PC-3 (cell line): ENCODE measurements around the gene HLTF. TPM values are rescaled to one million over a fixed set of nuclear protein-coding genes. Genes with fewer than 3 reads are reported as not detected.

Experiments used
- ATAC-seq: fragments of 200-7000 bp; cut with Tn5 transposase; 2 replicates; pipeline ENCODE4 v1.9.1; 2020; ENCODE audit warnings: mild to moderate bottlenecking, moderate library complexity
- BruUV-seq: library from RNA; stranded (reverse); fragments of 400-500 nt; replicated peaks from 2 replicates; lab custom pipeline; 2021; lab: Mats Ljungman, UMichigan
- CTCF ChIA-PET: fragments of 300-600 bp; sonication (Branson Sonifier 250); formaldehyde crosslinking; loops from one replicate; lab custom pipeline; 2022; ENCODE audit warnings: antibody characterized with exemption; lab: Charles Lee
- POLR2A ChIA-PET: fragments of 300-600 bp; sonication (Branson Sonifier 250); formaldehyde crosslinking; loops from one replicate; lab custom pipeline; 2022; ENCODE audit warnings: antibody characterized with exemption; ENCODE audit not compliant: unreplicated experiment; lab: Charles Lee
- DNase-seq: peaks from one replicate; pipeline ENCODE4 v3.0.0-alpha.2; 2015
- H2AFZ ChIP-seq: fragments of 300-600 bp; sonication (generic); 2 replicates; pipeline ENCODE4 v1.6.0; 2016; ENCODE audit warnings: antibody characterized with exemption, low read length
- H3F3A ChIP-seq: fragments of 300-600 bp; sonication (generic); one replicate; pipeline ENCODE4 v1.6.0; 2017; ENCODE audit warnings: antibody characterized with exemption, low read length, control low read depth, mild to moderate bottlenecking; ENCODE audit not compliant: unreplicated experiment
- H3K27ac ChIP-seq: fragments of 300-600 bp; sonication (generic); 2 replicates; pipeline ENCODE4 v1.5.1; 2016; ENCODE audit warnings: mild to moderate bottlenecking, low read length
- H3K27me3 ChIP-seq: fragments of 300-600 bp; sonication (generic); 2 replicates; pipeline ENCODE4 v1.6.1; 2016; ENCODE audit warnings: low read length, mixed read lengths
- H3K36me3 ChIP-seq: fragments of 300-600 bp; sonication (generic); 2 replicates; pipeline ENCODE4 v1.6.1; 2016; ENCODE audit warnings: low read depth, mixed run types, low read length, mixed read lengths
- H3K4me1 ChIP-seq: fragments of 300-600 bp; sonication (generic); 2 replicates; pipeline ENCODE4 v1.5.1; 2016; ENCODE audit warnings: low read length; ENCODE audit not compliant: insufficient read depth
- H3K4me2 ChIP-seq: fragments of 300-600 bp; sonication (generic); 2 replicates; pipeline ENCODE4 v1.6.0; 2016; ENCODE audit warnings: low read length
- H3K4me3 ChIP-seq: fragments of 300-600 bp; sonication (generic); 2 replicates; pipeline ENCODE4 v1.5.1; 2016; ENCODE audit warnings: mild to moderate bottlenecking, low read length, mixed read lengths
- H3K79me2 ChIP-seq: fragments of 300-600 bp; sonication (generic); 2 replicates; pipeline ENCODE4 v1.6.1; 2017; ENCODE audit warnings: low read length, mixed read lengths
- H3K9ac ChIP-seq: fragments of 300-600 bp; sonication (generic); 2 replicates; pipeline ENCODE4 v1.6.0; 2016; ENCODE audit warnings: mild to moderate bottlenecking, low read length
- H3K9me2 ChIP-seq: fragments of 300-600 bp; sonication (generic); replicated peaks from 2 replicates; pipeline ENCODE4 v1.6.1; 2016; ENCODE audit warnings: mixed run types, low read length, mixed read lengths
- H3K9me3 ChIP-seq: fragments of 300-600 bp; sonication (generic); 2 replicates; pipeline ENCODE4 v1.6.1; 2016; ENCODE audit warnings: low read length, mixed read lengths
- H4K20me1 ChIP-seq: fragments of 300-600 bp; sonication (generic); 2 replicates; pipeline ENCODE4 v1.6.1; 2016; ENCODE audit warnings: low read length, mixed read lengths
- EZH2 ChIP-seq: fragments of 300-600 bp; sonication (generic); IDR thresholded peaks from one replicate; pipeline ENCODE4 v1.6.1; 2017; ENCODE audit warnings: antibody characterized with exemption, mild to moderate bottlenecking, low read length; ENCODE audit not compliant: unreplicated experiment
- EZH2phosphoT487 ChIP-seq: fragments of 300-600 bp; sonication (generic); IDR thresholded peaks from 2 replicates; pipeline ENCODE4 v1.6.1; 2018; ENCODE audit warnings: mild to moderate bottlenecking, antibody characterized with exemption, low read length, borderline replicate concordance
- intact Hi-C: fragments of 100-400 bp; cut with micrococcal nuclease; formaldehyde crosslinking; loops from 2 replicates; pipeline ENCODE4 v1.9.0; 2023
- total RNA-seq: library from RNA; depleted of rRNA; stranded (reverse); fragments of >200 nt; gene quantifications from 2 replicates; pipeline ENCODE4 v1.2.3, GENCODE V29; 2014
- TF ChIP-seq, protein P1 (sequence below): fragments of 300-600 bp; sonication (generic); conservative IDR thresholded peaks from 2 replicates; pipeline ENCODE4 v1.5.1; 2017; ENCODE audit warnings: antibody characterized with exemption, low read depth, mild to moderate bottlenecking, low read length

Gene HLTF
- total RNA-seq, 1 experiment from 2014 or later, result 43.3 TPM

DNA sequence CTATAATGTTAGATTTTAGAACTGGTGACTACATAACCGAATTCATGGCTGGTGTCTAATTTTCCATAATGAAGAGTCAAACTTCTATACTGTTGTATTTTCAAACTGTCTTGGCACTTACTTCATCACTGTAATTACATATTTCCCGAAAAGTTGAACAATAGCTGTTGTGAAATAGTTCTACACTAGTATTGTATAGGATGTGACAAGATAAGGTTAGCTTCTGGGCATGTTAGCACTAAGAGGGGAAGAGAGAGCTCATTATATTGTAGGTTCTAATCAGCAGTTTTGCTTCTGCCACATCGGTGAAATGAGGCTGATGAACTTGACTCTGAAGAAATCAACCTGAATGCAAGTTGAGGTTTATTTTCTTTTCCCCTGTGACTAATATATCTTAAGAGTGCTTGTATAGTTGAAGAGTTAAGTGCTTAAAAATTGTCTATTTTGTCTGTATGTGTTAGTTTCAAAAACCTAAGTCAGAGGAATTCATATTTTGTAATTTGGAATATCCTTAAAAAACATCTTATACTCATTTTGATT lies 86.1 kb downstream of the HLTF start:
- POLR2A ChIA-PET, result interaction anchor here (0.5 kb wide), 1 partner anchor 27 kb away, joined by 7 read pairs; no protein-coding TSS in a partner anchor
- CTCF ChIA-PET, result no interaction called here
- Histone ChIP-seq H3K4me3 (no peak overlapping the region), H3K9me2 (no peaks in the 10 kb centered on the region), H3K79me2 (no peaks in the 10 kb centered on the region), H3K27ac (no peak overlapping the region), H3K36me3 (no peaks in the 10 kb centered on the region; the same call in 1 of the 2 replicates), H3K4me2 (no peak overlapping the region), H3K9me3 (no peaks in the 10 kb centered on the region), H2AFZ (no peak overlapping the region), H3K4me1 (peaks cover 18% of the 10 kb centered on the region), H4K20me1 (no peaks in the 10 kb centered on the region), H3F3A (no peaks in the 10 kb centered on the region), H3K27me3 (no peaks in the 10 kb centered on the region), H3K9ac (no peak overlapping the region)
- no TSS peak for BruUV-seq
- intact Hi-C loops, result no loop called here
- no peak for DNase-seq
- ATAC-seq, result no peak
- no peak for TF ChIP-seq EZH2
- TF ChIP-seq, protein P1, sequence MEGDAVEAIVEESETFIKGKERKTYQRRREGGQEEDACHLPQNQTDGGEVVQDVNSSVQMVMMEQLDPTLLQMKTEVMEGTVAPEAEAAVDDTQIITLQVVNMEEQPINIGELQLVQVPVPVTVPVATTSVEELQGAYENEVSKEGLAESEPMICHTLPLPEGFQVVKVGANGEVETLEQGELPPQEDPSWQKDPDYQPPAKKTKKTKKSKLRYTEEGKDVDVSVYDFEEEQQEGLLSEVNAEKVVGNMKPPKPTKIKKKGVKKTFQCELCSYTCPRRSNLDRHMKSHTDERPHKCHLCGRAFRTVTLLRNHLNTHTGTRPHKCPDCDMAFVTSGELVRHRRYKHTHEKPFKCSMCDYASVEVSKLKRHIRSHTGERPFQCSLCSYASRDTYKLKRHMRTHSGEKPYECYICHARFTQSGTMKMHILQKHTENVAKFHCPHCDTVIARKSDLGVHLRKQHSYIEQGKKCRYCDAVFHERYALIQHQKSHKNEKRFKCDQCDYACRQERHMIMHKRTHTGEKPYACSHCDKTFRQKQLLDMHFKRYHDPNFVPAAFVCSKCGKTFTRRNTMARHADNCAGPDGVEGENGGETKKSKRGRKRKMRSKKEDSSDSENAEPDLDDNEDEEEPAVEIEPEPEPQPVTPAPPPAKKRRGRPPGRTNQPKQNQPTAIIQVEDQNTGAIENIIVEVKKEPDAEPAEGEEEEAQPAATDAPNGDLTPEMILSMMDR, result no peak
- no peak for TF ChIP-seq EZH2phosphoT487

DNA sequence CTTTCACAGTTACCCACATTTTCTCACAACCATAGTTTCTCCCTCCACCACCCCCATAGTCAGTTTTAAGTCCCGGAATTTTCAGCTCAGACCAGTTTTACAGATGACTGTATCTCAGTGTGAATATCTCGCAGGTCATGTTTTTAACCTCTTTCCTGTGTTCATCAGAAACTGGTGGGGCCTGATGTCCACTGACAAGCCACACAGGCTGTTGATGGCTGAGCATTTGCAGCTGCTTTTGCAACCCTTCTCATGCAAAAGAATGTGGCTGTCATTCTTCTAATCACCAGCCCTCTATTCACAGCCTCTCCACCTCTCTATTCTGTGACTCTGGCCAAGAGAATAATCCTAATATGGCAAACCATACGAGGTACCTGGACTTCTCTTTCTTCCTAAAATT lies 86.5 kb downstream of the HLTF start:
- Histone ChIP-seq H3K4me3 (no peak overlapping the region), H3K4me1 (peaks cover 14% of the 10 kb centered on the region), H3K9me3 (no peaks in the 10 kb centered on the region), H3K27ac (no peak overlapping the region), H3K9ac (no peak overlapping the region), H2AFZ (no peak overlapping the region), H3K4me2 (no peak overlapping the region), H3K27me3 (no peaks in the 10 kb centered on the region), H4K20me1 (no peaks in the 10 kb centered on the region), H3F3A (no peaks in the 10 kb centered on the region), H3K36me3 (no peaks in the 10 kb centered on the region; the same call in 1 of the 2 replicates), H3K79me2 (no peaks in the 10 kb centered on the region), H3K9me2 (no peaks in the 10 kb centered on the region)
- intact Hi-C loops, result no loop called here
- CTCF ChIA-PET, result no interaction called here
- no peak for TF ChIP-seq EZH2
- TF ChIP-seq, protein P1, result no peak
- TF ChIP-seq EZH2phosphoT487, result no peak
- POLR2A ChIA-PET, result no interaction called here
- ATAC-seq (no peak), DNase-seq (no peak)
- BruUV-seq, result no TSS peak

DNA sequence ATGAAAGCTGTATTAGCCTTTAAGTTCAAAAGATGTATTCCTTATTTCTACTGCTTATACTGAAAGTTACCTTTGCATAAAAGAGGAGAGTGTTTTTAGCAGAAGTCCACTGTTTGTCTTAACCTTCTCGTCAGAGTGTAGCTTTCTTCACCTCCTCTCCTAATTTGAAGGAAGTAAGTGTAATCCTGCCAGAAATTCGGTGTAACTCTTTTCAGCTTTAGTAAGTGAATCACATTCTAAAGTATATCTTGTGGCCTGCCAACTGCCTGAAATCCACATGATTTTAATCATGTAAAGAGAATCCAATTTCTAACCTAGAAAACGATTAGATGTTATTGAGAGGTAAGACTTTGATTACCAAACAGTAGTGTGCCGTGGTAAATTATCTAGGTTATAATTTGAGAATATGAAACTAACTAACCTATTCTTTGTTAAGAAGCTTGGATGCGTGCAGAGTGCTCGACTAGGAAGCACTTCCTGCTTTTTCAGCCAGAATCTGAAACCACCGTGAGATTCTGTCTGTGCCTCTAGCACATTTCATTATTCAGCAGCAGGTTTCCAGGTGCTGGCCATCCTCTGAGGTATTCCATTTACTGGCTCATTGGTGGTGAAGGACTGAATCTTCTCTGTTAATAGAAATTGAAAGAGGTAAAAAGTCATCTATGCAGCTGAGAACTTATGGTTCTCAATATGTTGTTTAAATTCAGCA lies 87.5 kb downstream of the HLTF start:
- H3K4me3 ChIP-seq, result no peak overlapping the region

More for the DNA sequence above, 87.5 kb downstream of the HLTF start:
- DNase-seq (no peak), ATAC-seq (no peak)
- H3K4me1 ChIP-seq, result peaks cover 5% of the 10 kb centered on the region
- H3K27ac ChIP-seq, result no peak overlapping the region
- TF ChIP-seq EZH2phosphoT487, result no peak
- no peak for TF ChIP-seq EZH2
- TF ChIP-seq, protein P1, result no peak
- H3K27me3 ChIP-seq, result no peaks in the 10 kb centered on the region
- H3K9me3 ChIP-seq, result no peaks in the 10 kb centered on the region
- H3K9ac ChIP-seq, result no peak overlapping the region
- no peak overlapping the region for H2AFZ ChIP-seq
- no peaks in the 10 kb centered on the region for H4K20me1 ChIP-seq
- H3F3A ChIP-seq, result no peaks in the 10 kb centered on the region
- H3K4me2 ChIP-seq, result no peak overlapping the region
- ChIA-PET CTCF (no interaction called here), POLR2A (no interaction called here)
- H3K36me3 ChIP-seq, result no peaks in the 10 kb centered on the region; the same call in 1 of the 2 replicates
- BruUV-seq, result no TSS peak
- no peaks in the 10 kb centered on the region for H3K9me2 ChIP-seq
- 0 out of 2 replicates have a peak, but pooled peaks cover 1% of the 10 kb centered on the region for H3K79me2 ChIP-seq
- intact Hi-C loops, result no loop called here
